Activated CD8-positive, alpha-beta T cell treated with anti-CD3 and anti-CD28 coated beads, Interleukin-2, amount 10 ng/mL, durations not matched to agents 7 days and 5 days (primary cell): ENCODE results near the gene TSPAN9. TPM values are rescaled to one million over a fixed set of nuclear protein-coding genes. Genes with fewer than 3 reads are reported as not detected.
A peak's percentile ranks its signal among the peaks of the same experiment; 100 is the strongest.

Source experiments
- ATAC-seq: fragments of 150-1000 bp; cut with Tn5 transposase; one replicate; pipeline ENCODE4 v1.10.0; 2021; ENCODE audit warnings: moderate library complexity
- CTCF ChIA-PET: fragments of 350-600 bp; sonication (Branson Sonifier 250); formaldehyde crosslinking; loops from one replicate; lab custom pipeline; 2021; ENCODE audit warnings: antibody characterized with exemption; lab: Charles Lee
- POLR2A ChIA-PET: fragments of 350-600 bp; sonication (Branson Sonifier 250); formaldehyde crosslinking; loops from one replicate; lab custom pipeline; 2021; ENCODE audit warnings: antibody characterized with exemption; lab: Charles Lee
- DNase-seq: peaks from one replicate; pipeline ENCODE4 v3.0.0-alpha.2; 2020
- H3K27ac Mint-ChIP-seq: one replicate; pipeline ENCODE4 v1.8.0; 2021; ENCODE audit warnings: mild to moderate bottlenecking, mixed read lengths
- H3K27me3 Mint-ChIP-seq: one replicate; pipeline ENCODE4 v1.8.0; 2021; ENCODE audit warnings: low read depth, mixed read lengths
- H3K36me3 Mint-ChIP-seq: one replicate; pipeline ENCODE4 v1.8.0; 2021; ENCODE audit warnings: low read depth, mixed read lengths
- H3K4me1 Mint-ChIP-seq: one replicate; pipeline ENCODE4 v1.8.0; 2021; ENCODE audit warnings: low read depth, mixed read lengths
- H3K4me3 Mint-ChIP-seq: one replicate; pipeline ENCODE4 v1.8.0; 2021; ENCODE audit warnings: mild to moderate bottlenecking, mixed read lengths
- H3K9me3 Mint-ChIP-seq: one replicate; pipeline ENCODE4 v1.8.0; 2022; ENCODE audit warnings: mixed read lengths; ENCODE audit not compliant: insufficient read depth
- total RNA-seq, 2 experiments: library from RNA; stranded (reverse); gene quantifications; one replicate each; pipeline ENCODE4 v1.2.3, GENCODE V29; 2021

Gene TSPAN9
- total RNA-seq, 2 experiments from 2014 or later = not detected

DNA sequence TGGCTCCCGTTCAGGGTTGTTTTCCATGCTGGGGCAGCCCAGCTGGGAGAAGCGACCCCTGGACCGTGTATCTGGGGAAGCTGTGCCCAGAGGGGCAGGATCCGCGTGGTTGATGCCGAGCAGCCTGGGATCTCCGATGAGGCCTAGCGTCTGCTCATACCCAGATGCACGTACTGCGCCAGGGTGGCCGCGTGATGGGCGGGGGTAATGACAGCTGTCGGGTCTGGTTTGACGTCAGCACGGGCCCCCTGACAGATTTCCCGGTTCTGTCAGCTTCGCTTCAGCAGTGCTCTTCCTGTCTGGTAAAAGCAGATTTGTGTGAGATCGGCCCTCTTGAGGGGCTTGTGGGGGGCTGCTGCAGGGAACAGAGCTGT lies 147.3 kb downstream of the TSPAN9 start:
- Mint-ChIP-seq H3K4me1 (peaks cover 3% of the 10 kb centered on the region), H3K27me3 (peaks cover 2% of the 10 kb centered on the region), H3K9me3 (no peaks in the 10 kb centered on the region), H3K27ac (no peak overlapping the region), H3K4me3 (no peak overlapping the region), H3K36me3 (no peaks in the 10 kb centered on the region)
- ATAC-seq (no peak), DNase-seq (no peak)
- CTCF ChIA-PET = interaction anchor here (1.1 to 1.4 kb wide), 2 partner anchors 51 to 75 kb away, joined by 3 to 5 read pairs; no protein-coding TSS in a partner anchor
- POLR2A ChIA-PET = no interaction called here

DNA sequence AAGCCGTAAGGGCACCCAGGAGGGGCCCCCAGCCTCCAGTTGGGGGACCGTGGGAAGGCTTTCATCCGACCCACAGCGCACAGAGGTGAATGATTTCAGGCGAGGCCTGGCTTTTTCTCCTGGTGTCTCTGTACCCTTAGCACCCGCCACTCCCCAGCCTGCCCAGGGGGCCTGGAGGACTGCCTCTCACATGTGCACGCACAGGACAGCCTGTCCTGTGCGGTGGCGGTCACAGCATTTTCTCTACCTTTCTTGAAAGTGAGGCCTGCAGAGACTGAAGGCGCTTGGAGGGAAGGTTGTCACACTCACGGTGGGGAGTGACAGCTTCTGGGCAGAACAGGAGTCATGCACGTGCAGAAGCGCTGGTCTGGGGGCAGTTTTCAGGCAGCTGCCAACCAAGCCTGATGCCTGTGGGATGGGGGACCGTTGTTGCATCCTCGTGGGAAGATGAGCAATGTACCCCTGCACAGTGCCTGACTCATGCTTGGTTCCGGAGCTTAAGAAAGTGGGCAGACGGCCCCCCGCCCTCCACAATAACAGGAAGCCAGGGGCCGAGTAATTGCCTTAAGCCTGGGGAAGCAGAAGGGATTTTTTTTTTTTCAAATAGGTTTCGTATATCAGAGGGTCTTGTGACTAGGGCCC lies 148.1 kb downstream of the TSPAN9 start:
- Mint-ChIP-seq H3K4me3 (no peak overlapping the region), H3K4me1 (peaks cover 3% of the 10 kb centered on the region), H3K27me3 (peaks cover 2% of the 10 kb centered on the region), H3K9me3 (no peaks in the 10 kb centered on the region), H3K27ac (no peak overlapping the region), H3K36me3 (no peaks in the 10 kb centered on the region)
- no peak for ATAC-seq
- no peak for DNase-seq
- CTCF ChIA-PET = interaction anchor here (1.1 to 1.4 kb wide), 2 partner anchors 50 to 74 kb away, joined by 3 to 5 read pairs; no protein-coding TSS in a partner anchor
- POLR2A ChIA-PET = no interaction called here

DNA sequence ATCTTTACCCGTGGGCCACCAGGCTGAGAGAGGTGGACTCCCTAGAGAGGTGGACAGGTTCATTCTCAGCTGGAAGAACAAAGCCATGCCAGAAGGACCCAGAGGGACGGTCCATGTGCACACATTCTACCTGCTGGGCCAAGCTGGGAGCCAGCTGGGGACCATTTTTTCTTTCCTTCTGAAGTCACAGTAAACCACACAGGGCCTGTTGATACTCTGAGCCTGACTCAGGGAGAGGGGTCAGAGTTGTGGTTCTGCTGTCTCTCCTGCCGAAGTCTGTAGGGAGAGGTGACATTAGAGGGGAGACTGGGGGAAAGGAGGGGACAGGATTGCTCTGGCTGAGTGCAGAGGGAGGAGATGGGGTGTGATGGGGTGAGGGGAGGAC lies 148.6 kb downstream of the TSPAN9 start:
- DNase-seq (no peak), ATAC-seq (peak; percentile 30)
- ChIA-PET CTCF (interaction anchor here (1.4 kb wide), 1 partner anchor 49 kb away, joined by 5 read pairs; no protein-coding TSS in a partner anchor), POLR2A (no interaction called here)
- Mint-ChIP-seq H3K4me3 (no peak overlapping the region), H3K36me3 (no peaks in the 10 kb centered on the region), H3K9me3 (no peaks in the 10 kb centered on the region), H3K27me3 (peaks cover 2% of the 10 kb centered on the region), H3K27ac (no peak overlapping the region), H3K4me1 (peaks cover 3% of the 10 kb centered on the region)

DNA sequence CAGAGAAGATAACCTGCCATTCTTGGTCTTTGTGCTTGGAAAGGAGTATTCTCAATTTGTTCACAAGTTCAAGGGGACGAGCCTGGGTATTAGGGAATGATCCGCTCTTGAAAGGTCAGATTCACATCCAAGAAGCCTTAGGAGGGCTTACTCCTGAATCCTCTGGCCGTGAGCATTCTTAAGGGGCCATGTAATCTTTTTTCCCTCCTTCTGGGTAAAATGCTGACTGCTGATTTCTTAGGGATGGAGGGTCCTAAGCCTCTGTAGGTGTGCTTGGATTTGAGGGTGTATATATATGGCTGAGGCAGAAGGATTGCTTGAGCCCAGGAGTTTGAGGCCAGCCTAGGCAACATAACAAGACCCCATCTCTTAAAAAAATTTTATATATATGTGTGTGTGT lies 149.1 kb downstream of the TSPAN9 start:
- peaks cover 2% of the 10 kb centered on the region for H3K27me3 Mint-ChIP-seq
- no peaks in the 10 kb centered on the region for H3K9me3 Mint-ChIP-seq
- ATAC-seq = no peak
- ChIA-PET POLR2A (no interaction called here), CTCF (no interaction called here)
- no peak overlapping the region for H3K4me3 Mint-ChIP-seq
- peaks cover 3% of the 10 kb centered on the region for H3K4me1 Mint-ChIP-seq
- H3K27ac Mint-ChIP-seq = no peak overlapping the region
- DNase-seq = no peak
- H3K36me3 Mint-ChIP-seq = no peaks in the 10 kb centered on the region

DNA sequence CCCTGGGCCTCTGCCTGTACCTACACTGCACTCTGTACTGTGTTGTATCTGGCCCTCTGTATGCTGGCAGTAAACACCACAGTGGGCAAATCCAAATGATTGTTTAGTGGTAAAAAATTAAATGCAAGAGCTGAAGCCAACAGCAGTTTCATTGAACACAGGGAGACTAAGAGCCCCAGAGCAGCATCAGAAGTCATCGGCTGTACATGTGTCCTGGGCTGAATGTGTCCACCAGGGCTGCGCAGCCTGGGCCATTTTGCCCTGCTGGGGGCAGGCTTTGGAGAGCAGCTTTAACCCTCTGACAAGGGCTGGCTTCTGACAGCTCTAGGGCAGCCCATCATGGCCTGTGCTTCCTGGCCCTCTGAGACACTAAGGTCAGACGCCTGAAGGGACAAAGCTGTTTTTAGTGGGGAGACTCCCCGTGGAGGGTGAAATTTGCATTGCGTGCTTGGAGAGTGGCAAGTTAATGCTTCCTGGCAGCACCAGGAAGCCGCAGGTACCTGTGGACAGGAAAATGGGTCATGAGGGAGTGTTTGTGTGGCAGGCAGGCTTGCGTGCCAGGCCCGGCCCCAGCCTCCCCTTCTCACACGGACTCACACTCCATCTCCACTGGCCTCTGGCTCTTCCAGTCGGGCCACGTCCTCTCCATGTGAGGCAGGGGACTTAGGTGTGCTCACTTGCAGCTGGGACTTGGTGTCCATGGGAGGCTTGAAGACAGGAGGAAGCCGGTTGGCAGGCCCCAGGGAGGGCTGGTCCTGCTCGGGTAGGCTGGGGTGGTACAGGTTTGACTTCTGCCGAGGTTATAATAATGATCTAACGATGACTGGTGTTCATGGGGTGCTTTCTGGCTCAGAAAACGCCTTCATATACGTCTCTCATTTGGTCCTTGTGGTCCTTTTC lies 150.1 kb downstream of the TSPAN9 start:
- H3K4me3 Mint-ChIP-seq = no peak overlapping the region
- peaks cover 3% of the 10 kb centered on the region for H3K4me1 Mint-ChIP-seq
- CTCF ChIA-PET = interaction anchor here (0.9 to 1.3 kb wide), 3 partner anchors 10 to 72 kb away, joined by 3 to 4 read pairs (median 3); no protein-coding TSS in a partner anchor
- H3K27ac Mint-ChIP-seq = no peak overlapping the region
- H3K9me3 Mint-ChIP-seq = no peaks in the 10 kb centered on the region
- DNase-seq (no peak), ATAC-seq (no peak)
- no peaks in the 10 kb centered on the region for H3K36me3 Mint-ChIP-seq
- peaks cover 2% of the 10 kb centered on the region for H3K27me3 Mint-ChIP-seq
- POLR2A ChIA-PET = no interaction called here

DNA sequence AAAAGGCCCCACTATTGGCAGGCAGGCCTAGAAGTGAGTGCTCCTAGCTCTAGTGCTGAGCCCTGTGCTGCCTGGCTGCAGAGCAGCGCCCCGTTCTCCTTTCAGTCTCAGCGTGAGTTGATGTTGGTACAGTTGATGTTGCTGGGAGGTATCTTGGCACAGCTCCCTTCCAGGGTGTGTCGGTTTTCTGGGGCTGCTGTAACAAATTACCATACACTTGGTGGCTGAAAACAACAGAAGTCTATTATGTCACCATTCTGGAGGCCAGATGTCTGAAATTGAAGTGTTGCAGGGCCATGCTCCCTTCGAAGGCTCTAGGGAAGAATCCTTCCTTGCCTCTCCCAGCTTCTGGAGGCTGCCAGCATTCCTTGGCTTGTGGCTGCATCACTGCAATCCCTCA lies 151.4 kb downstream of the TSPAN9 start:
- Mint-ChIP-seq H3K27me3 (peaks cover 6% of the 10 kb centered on the region), H3K9me3 (no peaks in the 10 kb centered on the region), H3K36me3 (no peaks in the 10 kb centered on the region), H3K4me1 (peaks cover 3% of the 10 kb centered on the region), H3K27ac (no peak overlapping the region), H3K4me3 (no peak overlapping the region)
- DNase-seq (no peak), ATAC-seq (no peak)
- POLR2A ChIA-PET = no interaction called here
- CTCF ChIA-PET = interaction anchor here (1.0 to 1.3 kb wide), 2 partner anchors 9 to 71 kb away, joined by 3 to 4 read pairs; no protein-coding TSS in a partner anchor

DNA sequence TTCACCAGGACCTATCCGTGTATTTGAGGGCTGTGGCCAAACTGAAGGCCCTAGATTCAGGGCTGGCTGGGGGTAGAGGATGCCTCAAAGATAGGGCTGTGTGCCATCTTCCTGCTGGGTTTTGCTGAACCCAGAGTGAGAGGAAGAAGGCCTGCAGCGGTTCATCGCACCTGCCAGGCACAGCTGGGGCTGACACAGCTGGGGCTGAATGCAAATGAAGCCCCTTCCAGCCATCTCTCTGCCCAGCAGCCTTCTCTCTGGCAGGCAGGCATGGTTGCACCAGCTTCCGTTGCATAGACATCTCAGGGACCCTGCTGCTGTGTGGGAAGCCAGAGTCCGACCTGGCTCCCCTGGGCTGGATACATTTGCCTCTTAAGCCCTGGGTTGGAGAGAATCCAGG lies 152.4 kb downstream of the TSPAN9 start:
- Mint-ChIP-seq H3K27ac (no peak overlapping the region), H3K4me1 (peaks cover 3% of the 10 kb centered on the region), H3K27me3 (peaks cover 6% of the 10 kb centered on the region), H3K9me3 (no peaks in the 10 kb centered on the region), H3K4me3 (no peak overlapping the region), H3K36me3 (no peaks in the 10 kb centered on the region)
- ChIA-PET POLR2A (interaction anchor here (0.6 kb wide), 1 partner anchor 345 kb away, joined by 3 read pairs; no protein-coding TSS in a partner anchor), CTCF (no interaction called here)
- ATAC-seq = no peak
- no peak for DNase-seq

DNA sequence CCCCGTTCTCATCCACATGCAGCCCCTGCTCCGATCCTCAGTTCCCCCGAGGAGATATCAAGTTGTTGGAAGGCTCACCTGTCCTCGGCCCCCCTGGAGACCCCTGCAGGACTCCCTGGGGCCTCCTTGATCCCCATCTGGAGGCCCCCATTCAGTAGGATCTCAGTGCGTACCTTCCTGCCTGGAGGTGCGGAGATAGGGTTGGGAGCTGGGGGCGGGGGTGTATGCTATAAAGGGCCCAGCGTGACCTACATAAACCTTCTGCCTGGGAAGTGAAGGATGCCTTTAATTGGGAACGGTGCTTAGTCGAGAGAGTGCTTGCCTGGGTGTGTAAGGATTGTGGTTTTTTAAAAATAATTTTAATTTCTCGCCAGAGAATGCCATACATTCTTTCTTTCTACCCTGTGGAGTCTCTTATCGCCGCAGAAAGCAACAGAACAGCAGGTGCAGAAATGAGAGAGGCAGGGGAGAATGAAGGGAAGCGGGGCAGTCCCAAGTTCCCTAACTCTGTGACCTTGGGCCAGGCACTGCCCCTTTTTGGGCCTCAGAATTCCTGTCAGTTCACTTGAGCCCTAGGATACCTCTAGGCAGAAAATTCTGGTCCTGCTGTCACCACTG lies 153.7 kb downstream of the TSPAN9 start:
- Mint-ChIP-seq H3K36me3 (no peaks in the 10 kb centered on the region), H3K4me1 (peaks cover 2% of the 10 kb centered on the region), H3K27ac (no peak overlapping the region), H3K4me3 (no peak overlapping the region), H3K27me3 (peaks cover 9% of the 10 kb centered on the region), H3K9me3 (no peaks in the 10 kb centered on the region)
- ChIA-PET POLR2A (no interaction called here), CTCF (no interaction called here)
- no peak for ATAC-seq
- DNase-seq = no peak

DNA sequence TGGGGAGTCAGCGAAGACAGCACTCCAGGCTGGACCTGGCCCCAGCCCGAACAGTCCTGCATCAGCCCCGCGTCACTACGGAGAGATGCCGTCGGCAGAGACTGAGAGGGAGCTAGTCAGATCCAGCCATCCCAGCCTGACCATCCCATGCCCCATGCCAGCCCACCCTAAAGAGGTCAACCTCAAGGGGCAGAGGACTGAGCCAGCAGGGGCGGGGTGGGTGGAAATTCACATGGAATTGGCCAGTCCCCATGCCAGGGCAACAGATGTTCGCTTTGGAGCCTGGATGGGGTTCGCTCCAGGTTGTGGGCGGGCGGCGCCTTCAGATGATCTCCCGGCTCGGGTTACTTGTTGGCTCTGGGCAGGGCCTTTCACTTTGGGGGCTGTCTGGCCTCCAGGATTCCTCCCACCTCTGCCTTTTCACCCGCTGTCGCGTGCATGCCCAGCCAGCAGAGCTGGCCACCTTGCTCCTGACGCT lies 154.3 kb downstream of the TSPAN9 start:
- Mint-ChIP-seq H3K4me3 (no peak overlapping the region), H3K9me3 (no peaks in the 10 kb centered on the region), H3K36me3 (no peaks in the 10 kb centered on the region), H3K4me1 (no peaks in the 10 kb centered on the region), H3K27ac (no peak overlapping the region), H3K27me3 (peaks cover 9% of the 10 kb centered on the region)
- CTCF ChIA-PET = no interaction called here
- no peak for ATAC-seq
- DNase-seq = no peak
- POLR2A ChIA-PET = no interaction called here

DNA sequence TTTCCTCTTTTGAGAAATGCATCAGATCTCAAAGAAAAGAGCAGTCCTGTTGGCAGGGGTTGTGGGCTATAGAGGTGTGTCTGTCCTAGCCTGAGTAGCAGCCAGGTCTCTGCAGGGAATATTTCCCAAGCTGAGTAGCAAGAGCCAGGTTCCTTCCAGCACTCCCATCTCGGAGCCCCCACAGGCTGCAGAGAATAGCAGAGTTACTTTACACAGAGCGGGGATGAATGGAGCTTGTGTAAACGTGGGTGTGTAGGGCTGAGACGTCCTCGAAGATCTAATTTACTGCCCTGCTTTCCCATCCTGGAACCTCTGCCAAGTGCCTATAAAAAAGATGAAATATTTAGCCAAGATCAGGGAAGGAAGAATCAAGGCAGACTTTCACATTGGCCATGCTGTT lies 156.6 kb downstream of the TSPAN9 start:
- CTCF ChIA-PET = no interaction called here
- Mint-ChIP-seq H3K4me3 (no peak overlapping the region), H3K9me3 (no peaks in the 10 kb centered on the region), H3K27me3 (peaks cover 9% of the 10 kb centered on the region), H3K4me1 (no peaks in the 10 kb centered on the region), H3K27ac (no peak overlapping the region), H3K36me3 (no peaks in the 10 kb centered on the region)
- POLR2A ChIA-PET = no interaction called here
- DNase-seq (no peak), ATAC-seq (no peak)

DNA sequence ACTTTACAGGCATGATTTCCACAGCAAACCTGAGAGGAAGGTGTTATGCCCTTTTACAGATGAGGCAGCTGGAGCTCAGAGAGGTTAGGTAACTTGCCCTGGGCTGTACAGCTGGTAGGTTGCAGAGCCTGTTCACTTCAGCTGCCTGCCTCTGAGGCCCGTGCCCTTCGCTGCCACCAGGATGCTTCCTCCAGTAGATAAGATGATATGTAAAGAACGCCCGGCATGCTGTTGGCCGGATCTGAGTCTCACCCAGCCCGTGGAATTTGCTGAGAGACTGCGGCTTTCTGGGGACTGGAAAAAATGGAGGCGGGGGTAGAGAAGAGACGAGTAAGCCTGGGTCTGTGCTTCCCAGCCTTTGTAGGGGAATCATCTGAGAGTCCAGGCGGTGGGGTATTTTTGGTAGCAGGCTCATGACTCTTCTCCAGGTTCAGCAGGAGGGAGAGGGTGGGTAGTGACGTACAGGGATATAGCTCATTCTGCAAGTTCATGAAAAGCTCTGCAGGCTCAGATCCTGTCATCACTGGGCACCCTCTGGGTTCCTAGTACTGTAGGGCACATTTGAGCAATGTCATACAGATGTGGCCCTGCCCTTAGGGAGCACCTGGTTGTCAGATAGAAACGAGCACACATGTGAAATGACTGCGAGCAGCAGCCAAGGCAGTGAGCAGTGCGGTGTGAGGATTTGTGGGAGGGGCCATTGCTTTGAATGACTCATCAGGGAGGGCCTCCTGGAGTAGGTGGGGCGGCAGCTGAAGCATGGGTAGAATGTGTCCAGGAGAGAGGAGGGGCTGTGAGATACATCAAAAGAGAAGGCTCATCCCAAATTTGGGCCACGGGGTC lies 159.4 kb downstream of the TSPAN9 start:
- DNase-seq = no peak
- Mint-ChIP-seq H3K27ac (no peak overlapping the region), H3K4me3 (no peak overlapping the region), H3K9me3 (no peaks in the 10 kb centered on the region), H3K27me3 (peaks cover 9% of the 10 kb centered on the region), H3K4me1 (no peaks in the 10 kb centered on the region), H3K36me3 (no peaks in the 10 kb centered on the region)
- POLR2A ChIA-PET = no interaction called here
- no peak for ATAC-seq
- CTCF ChIA-PET = interaction anchor here (1.1 to 1.3 kb wide), 2 partner anchors 9 to 64 kb away, joined by 3 to 4 read pairs; no protein-coding TSS in a partner anchor
